ENCODE results near the gene IFRD2.

The IFRD2 gene

GRCh38 chr3:50259432-50260026, 32.7 kb downstream of the IFRD2 start:
- Histone ChIP-seq H3K4me3 (ENCODE audit: low read length in 2 of 2) (peak overlapping the region; percentile 20 to 59), H3K36me3 (ENCODE audit: control insufficient read depth in 2 of 2, insufficient read depth in 2 of 2, low read length in 2 of 2) (peaks cover 23% of the 10 kb centered on the region in 2 donors), H3K4me1 (ENCODE audit: control insufficient read depth, insufficient read depth, low read length) (peaks cover 48% of the 10 kb centered on the region), H3K27ac (ENCODE audit: low read length) (peak overlapping the region; percentile 94), H3K9me3 (ENCODE audit: control insufficient read depth in 2 of 2, low read length in 2 of 2) (peaks cover 0 to 4% of the 10 kb centered on the region in 2 donors), H3K9ac (ENCODE audit: low read length in 2 of 2) (peak overlapping the region; percentile 51 to 54), H3K27me3 (ENCODE audit: control insufficient read depth in 1 of 2, insufficient read depth in 2 of 2, low read length in 2 of 2) (no peaks in the 10 kb centered on the region)

DNA sequence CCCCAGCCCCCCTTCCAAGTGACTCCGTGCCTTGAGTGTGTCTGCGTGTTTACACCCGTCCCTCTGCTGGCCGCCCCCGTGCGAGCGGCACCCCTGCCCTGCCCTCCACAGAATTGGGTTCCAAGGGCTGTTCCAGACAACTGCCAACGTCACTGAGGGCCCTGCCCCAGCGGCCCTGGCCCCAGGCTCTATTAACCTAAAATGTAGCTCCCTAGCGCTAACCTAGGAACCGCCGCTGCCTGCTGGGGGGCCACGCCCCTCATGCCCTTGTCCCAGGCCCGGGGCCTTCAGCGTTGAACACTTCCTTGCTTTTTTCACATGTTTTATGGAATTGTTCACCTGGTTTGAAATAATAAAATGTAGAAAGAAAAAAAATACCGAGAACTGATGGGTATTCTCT, 33.2 kb downstream of the IFRD2 start:
- Histone ChIP-seq H3K9ac (ENCODE audit: low read length in 2 of 2) (no peak overlapping the region), H3K4me3 (ENCODE audit: low read length in 2 of 2) (no peak overlapping the region), H3K27ac (ENCODE audit: low read length) (peak overlapping the region; percentile 94), H3K36me3 (ENCODE audit: control insufficient read depth in 2 of 2, insufficient read depth in 2 of 2, low read length in 2 of 2) (peaks cover 23 to 28% of the 10 kb centered on the region in 2 donors), H3K4me1 (ENCODE audit: control insufficient read depth, insufficient read depth, low read length) (peaks cover 44% of the 10 kb centered on the region), H3K27me3 (ENCODE audit: control insufficient read depth in 1 of 2, insufficient read depth in 2 of 2, low read length in 2 of 2) (no peaks in the 10 kb centered on the region), H3K9me3 (ENCODE audit: control insufficient read depth in 2 of 2, low read length in 2 of 2) (peaks cover 0 to 4% of the 10 kb centered on the region in 2 donors)

GRCh38 chr3:50258029-50258680, 34.1 kb downstream of the IFRD2 start:
- H3K9me3 ChIP-seq (ENCODE audit: control insufficient read depth in 2 of 2, low read length in 2 of 2), result peaks cover 0 to 4% of the 10 kb centered on the region in 2 donors
- peaks cover 39% of the 10 kb centered on the region for H3K4me1 ChIP-seq (ENCODE audit: control insufficient read depth, insufficient read depth, low read length)
- peaks cover 23 to 32% of the 10 kb centered on the region in 2 donors for H3K36me3 ChIP-seq (ENCODE audit: control insufficient read depth in 2 of 2, insufficient read depth in 2 of 2, low read length in 2 of 2)
- H3K27me3 ChIP-seq (ENCODE audit: control insufficient read depth in 1 of 2, insufficient read depth in 2 of 2, low read length in 2 of 2), result no peaks in the 10 kb centered on the region
- H3K27ac ChIP-seq (ENCODE audit: low read length), result peak overlapping the region; percentile 94
- no peak overlapping the region for H3K4me3 ChIP-seq (ENCODE audit: low read length in 2 of 2)
- no peak overlapping the region for H3K9ac ChIP-seq (ENCODE audit: low read length in 2 of 2)

DNA sequence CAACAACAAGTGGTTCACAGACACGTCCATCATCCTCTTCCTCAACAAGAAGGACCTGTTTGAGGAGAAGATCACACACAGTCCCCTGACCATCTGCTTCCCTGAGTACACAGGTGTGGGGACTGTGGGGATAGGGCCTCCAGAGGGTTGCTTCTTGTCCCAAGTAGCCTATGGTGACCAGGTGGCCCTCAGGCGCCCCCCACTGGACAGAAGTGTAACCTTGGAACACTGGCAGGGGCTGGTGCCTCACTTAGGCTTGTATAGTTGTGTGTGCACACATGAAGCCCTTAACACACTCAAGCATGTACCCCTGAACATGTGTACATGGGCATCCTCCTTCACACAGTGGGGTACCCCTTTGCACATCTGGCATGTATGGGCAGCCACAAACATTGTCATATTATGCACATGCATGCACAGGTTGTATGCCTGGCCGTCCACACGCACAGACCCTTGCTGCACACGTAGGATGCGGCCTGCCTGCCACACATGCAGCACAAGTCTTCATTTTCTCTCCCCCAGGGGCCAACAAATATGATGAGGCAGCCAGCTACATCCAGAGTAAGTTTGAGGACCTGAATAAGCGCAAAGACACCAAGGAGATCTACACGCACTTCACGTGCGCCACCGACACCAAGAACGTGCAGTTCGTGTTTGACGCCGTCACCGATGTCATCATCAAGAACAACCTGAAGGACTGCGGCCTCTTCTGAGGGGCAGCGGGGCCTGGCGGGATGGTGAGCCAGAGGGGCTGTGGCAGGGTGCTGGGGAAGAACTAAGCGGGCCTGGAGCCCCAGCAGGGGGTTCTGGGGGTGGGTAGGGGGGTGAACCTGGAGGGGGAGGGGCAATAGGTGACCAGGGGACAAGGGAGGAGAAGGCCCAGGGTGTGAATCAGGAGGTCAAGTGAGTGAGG, 35.0 kb downstream of the IFRD2 start:
- Histone ChIP-seq H3K4me3 (ENCODE audit: low read length in 2 of 2) (no peak overlapping the region), H3K4me1 (ENCODE audit: control insufficient read depth, insufficient read depth, low read length) (peaks cover 39% of the 10 kb centered on the region), H3K27ac (ENCODE audit: low read length) (no peak overlapping the region), H3K9ac (ENCODE audit: low read length in 2 of 2) (no peak overlapping the region), H3K27me3 (ENCODE audit: control insufficient read depth in 1 of 2, insufficient read depth in 2 of 2, low read length in 2 of 2) (no peaks in the 10 kb centered on the region), H3K9me3 (ENCODE audit: control insufficient read depth in 2 of 2, low read length in 2 of 2) (peaks cover 0 to 4% of the 10 kb centered on the region in 2 donors), H3K36me3 (ENCODE audit: control insufficient read depth in 2 of 2, insufficient read depth in 2 of 2, low read length in 2 of 2) (peaks cover 28 to 37% of the 10 kb centered on the region in 2 donors)

DNA sequence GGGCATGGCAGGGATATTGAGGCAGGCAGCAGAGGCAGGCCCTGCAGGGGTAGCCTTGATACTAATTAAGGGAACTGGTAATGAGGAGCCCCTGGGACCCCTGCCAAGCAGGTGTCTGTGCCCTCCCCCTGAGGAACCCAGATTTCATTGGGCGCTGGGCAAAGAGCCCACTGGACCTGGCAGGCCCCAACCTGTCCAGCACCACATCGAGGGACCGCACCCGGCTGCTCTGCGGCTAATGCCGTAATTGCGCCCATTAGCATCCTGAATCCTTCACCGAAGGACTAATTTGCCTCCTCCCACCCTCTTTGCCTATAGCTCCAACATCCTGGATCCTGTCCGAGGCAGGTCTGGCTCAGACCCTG, 37.0 kb downstream of the IFRD2 start:
- H3K4me1 ChIP-seq (ENCODE audit: control insufficient read depth, insufficient read depth, low read length), result peaks cover 33% of the 10 kb centered on the region
- peaks cover 0 to 4% of the 10 kb centered on the region in 2 donors for H3K9me3 ChIP-seq (ENCODE audit: control insufficient read depth in 2 of 2, low read length in 2 of 2)
- no peak overlapping the region for H3K4me3 ChIP-seq (ENCODE audit: low read length in 2 of 2)
- H3K27me3 ChIP-seq (ENCODE audit: control insufficient read depth in 1 of 2, insufficient read depth in 2 of 2, low read length in 2 of 2), result no peaks in the 10 kb centered on the region
- no peak overlapping the region for H3K9ac ChIP-seq (ENCODE audit: low read length in 2 of 2)
- no peak overlapping the region for H3K27ac ChIP-seq (ENCODE audit: low read length)
- H3K36me3 ChIP-seq (ENCODE audit: control insufficient read depth in 2 of 2, insufficient read depth in 2 of 2, low read length in 2 of 2), result peaks cover 31 to 43% of the 10 kb centered on the region in 2 donors

DNA sequence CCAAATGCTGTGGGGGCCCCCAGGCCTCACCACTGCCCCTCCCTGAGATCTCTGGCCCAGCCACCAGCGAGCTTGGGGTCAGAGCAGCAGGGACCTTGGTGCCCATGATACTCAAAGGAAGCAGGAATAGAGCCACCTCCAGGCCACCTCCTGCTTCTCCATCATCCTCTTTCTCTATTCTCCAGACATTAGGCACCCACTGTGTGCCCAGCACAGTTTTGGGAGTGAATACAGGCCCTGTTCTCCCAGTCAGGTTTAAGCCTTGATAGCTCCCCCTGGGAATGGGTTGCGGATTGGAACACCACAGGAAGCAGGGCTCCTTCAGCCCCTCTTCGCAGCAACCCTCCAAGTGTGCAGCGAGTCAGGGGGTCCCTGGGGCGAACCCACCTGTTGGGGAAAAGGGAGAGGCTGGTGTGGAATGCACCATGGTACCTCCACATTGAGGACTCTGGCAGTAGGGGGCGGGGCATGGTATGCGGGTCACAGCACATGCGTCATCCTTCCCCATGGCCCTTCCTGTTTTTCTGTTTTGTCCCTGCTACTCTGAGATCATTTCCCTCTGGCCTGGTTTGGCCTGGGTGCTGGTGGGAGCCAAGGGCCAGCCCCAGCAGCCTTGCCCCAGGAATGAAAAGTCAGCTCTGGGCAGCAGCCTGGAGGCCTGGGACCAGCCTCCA, 37.5 kb downstream of the IFRD2 start:
- Histone ChIP-seq H3K4me3 (ENCODE audit: low read length in 2 of 2) (no peak overlapping the region), H3K4me1 (ENCODE audit: control insufficient read depth, insufficient read depth, low read length) (peaks cover 36% of the 10 kb centered on the region), H3K36me3 (ENCODE audit: control insufficient read depth in 2 of 2, insufficient read depth in 2 of 2, low read length in 2 of 2) (peaks cover 31 to 46% of the 10 kb centered on the region in 2 donors), H3K27me3 (ENCODE audit: control insufficient read depth in 1 of 2, insufficient read depth in 2 of 2, low read length in 2 of 2) (no peaks in the 10 kb centered on the region), H3K9ac (ENCODE audit: low read length in 2 of 2) (no peak overlapping the region), H3K27ac (ENCODE audit: low read length) (peak overlapping the region; percentile 41), H3K9me3 (ENCODE audit: control insufficient read depth in 2 of 2, low read length in 2 of 2) (peaks cover 0 to 4% of the 10 kb centered on the region in 2 donors)

DNA sequence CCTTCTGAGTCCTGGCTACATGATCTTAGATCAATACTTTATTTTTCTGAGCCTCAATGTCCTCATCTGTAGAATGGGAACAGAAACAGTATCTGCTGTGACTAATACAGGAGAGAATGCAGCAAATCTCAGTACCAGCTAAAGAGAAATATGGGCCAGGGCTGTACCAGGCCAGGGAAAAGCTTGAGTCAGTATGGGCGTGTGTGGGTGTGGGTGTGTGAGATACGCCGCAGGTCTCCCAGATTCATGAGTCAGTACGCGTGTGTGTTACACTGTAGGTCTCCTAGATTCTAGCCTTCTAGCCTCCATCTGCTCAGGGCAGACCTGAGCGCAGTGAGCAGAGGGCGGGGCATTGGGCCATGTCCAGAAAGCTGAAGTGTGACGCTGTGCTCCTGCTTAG, 41.0 kb downstream of the IFRD2 start:
- Histone ChIP-seq H3K27ac (ENCODE audit: low read length) (no peak overlapping the region), H3K27me3 (ENCODE audit: control insufficient read depth in 1 of 2, insufficient read depth in 2 of 2, low read length in 2 of 2) (no peaks in the 10 kb centered on the region), H3K36me3 (ENCODE audit: control insufficient read depth in 2 of 2, insufficient read depth in 2 of 2, low read length in 2 of 2) (peaks cover 13 to 32% of the 10 kb centered on the region in 2 donors), H3K4me1 (ENCODE audit: control insufficient read depth, insufficient read depth, low read length) (peaks cover 63% of the 10 kb centered on the region), H3K9ac (ENCODE audit: low read length in 2 of 2) (no peak overlapping the region), H3K4me3 (ENCODE audit: low read length in 2 of 2) (no peak overlapping the region), H3K9me3 (ENCODE audit: control insufficient read depth in 2 of 2, low read length in 2 of 2) (no peaks in the 10 kb centered on the region)

DNA sequence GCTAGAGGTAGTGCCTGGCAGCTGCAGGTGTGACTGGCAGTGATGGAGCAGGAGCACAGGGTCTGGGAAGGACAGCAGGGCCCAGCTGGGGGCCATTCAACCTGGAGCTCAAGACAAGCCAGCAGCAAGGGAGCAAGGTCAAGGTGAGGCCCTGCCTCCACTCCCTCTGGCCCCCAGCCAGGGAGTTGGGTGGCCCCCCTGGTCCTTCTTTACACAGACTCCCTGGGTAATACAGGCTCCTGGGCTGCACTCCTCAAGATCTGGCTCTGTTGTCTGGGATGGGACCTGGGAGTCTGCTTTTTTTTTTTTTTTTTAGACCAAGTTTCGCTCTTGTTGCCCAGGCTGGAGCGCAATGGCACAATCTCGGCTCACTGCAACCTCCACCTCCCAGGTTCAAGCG, 41.7 kb downstream of the IFRD2 start:
- Histone ChIP-seq H3K4me3 (ENCODE audit: low read length in 2 of 2) (no peak overlapping the region), H3K4me1 (ENCODE audit: control insufficient read depth, insufficient read depth, low read length) (peaks cover 69% of the 10 kb centered on the region), H3K36me3 (ENCODE audit: control insufficient read depth in 2 of 2, insufficient read depth in 2 of 2, low read length in 2 of 2) (peaks cover 12 to 30% of the 10 kb centered on the region in 2 donors), H3K27me3 (ENCODE audit: control insufficient read depth in 1 of 2, insufficient read depth in 2 of 2, low read length in 2 of 2) (no peaks in the 10 kb centered on the region), H3K9ac (ENCODE audit: low read length in 2 of 2) (no peak overlapping the region), H3K27ac (ENCODE audit: low read length) (no peak overlapping the region), H3K9me3 (ENCODE audit: control insufficient read depth in 2 of 2, low read length in 2 of 2) (no peaks in the 10 kb centered on the region)

DNA sequence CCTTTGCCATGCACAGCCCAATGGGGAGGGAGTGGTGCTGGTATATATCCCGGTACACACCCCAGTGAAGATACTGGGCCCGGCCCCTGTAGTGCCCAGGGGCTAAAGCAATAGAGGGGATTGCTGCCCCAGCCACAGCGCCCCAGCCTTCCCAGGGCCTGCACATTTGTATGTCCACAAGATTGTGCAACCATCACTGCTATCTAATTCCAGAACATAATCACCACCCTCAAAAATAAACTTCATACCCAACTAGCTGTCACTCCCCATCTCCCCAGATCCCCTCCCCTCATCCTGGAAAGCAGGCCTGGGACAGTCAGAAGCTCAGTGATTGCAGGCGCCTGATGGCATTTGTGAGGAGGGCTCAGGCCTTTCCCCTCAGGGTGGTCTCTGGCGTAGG, 42.8 kb downstream of the IFRD2 start:
- H3K27me3 ChIP-seq (ENCODE audit: control insufficient read depth in 1 of 2, insufficient read depth in 2 of 2, low read length in 2 of 2), result no peaks in the 10 kb centered on the region
- H3K4me1 ChIP-seq (ENCODE audit: control insufficient read depth, insufficient read depth, low read length), result peaks cover 69% of the 10 kb centered on the region
- H3K9me3 ChIP-seq (ENCODE audit: control insufficient read depth in 2 of 2, low read length in 2 of 2), result no peaks in the 10 kb centered on the region
- no peak overlapping the region for H3K4me3 ChIP-seq (ENCODE audit: low read length in 2 of 2)
- H3K27ac ChIP-seq (ENCODE audit: low read length), result no peak overlapping the region
- H3K9ac ChIP-seq (ENCODE audit: low read length in 2 of 2), result no peak overlapping the region
- peaks cover 9 to 23% of the 10 kb centered on the region in 2 donors for H3K36me3 ChIP-seq (ENCODE audit: control insufficient read depth in 2 of 2, insufficient read depth in 2 of 2, low read length in 2 of 2)

GRCh38 chr3:50248387-50248786, 43.8 kb downstream of the IFRD2 start:
- no peaks in the 10 kb centered on the region for H3K9me3 ChIP-seq (ENCODE audit: control insufficient read depth in 2 of 2, low read length in 2 of 2)
- H3K36me3 ChIP-seq (ENCODE audit: control insufficient read depth in 2 of 2, insufficient read depth in 2 of 2, low read length in 2 of 2), result peaks cover 9 to 18% of the 10 kb centered on the region in 2 donors
- peak overlapping the region; percentile 31 for H3K27ac ChIP-seq (ENCODE audit: low read length)
- H3K4me3 ChIP-seq (ENCODE audit: low read length in 2 of 2), result peak overlapping the region in 1 of 2 donors; percentile 15
- peaks cover 75% of the 10 kb centered on the region for H3K4me1 ChIP-seq (ENCODE audit: control insufficient read depth, insufficient read depth, low read length)
- no peaks in the 10 kb centered on the region for H3K27me3 ChIP-seq (ENCODE audit: control insufficient read depth in 1 of 2, insufficient read depth in 2 of 2, low read length in 2 of 2)
- H3K9ac ChIP-seq (ENCODE audit: low read length in 2 of 2), result no peak overlapping the region

Data from stomach smooth muscle (tissue), 2 donors.